ENCODE measurements around the gene MRPS30.

MRPS30 gene

GRCh38 chr5:44783634-44784315 is 25.0 kb upstream of the MRPS30 start:
- Histone ChIP-seq H3K4me1 (ENCODE audit: control insufficient read depth, insufficient read depth, low read length) (no peaks in the 10 kb centered on the region), H3K36me3 (ENCODE audit: control insufficient read depth in 2 of 2, insufficient read depth in 1 of 2, low read length in 2 of 2) (no peaks in the 10 kb centered on the region), H3K9me3 (ENCODE audit: control insufficient read depth, insufficient read depth, low read depth, low read length) (no peaks in the 10 kb centered on the region), H3K27ac (ENCODE audit: extremely low read depth, low read depth, low read length) (no peak overlapping the region), H3K4me3 (ENCODE audit: low read depth, low read length) (no peak overlapping the region)
- CTCF ChIA-PET: no interaction called here
- POLR2A ChIA-PET: no interaction called here
- no peak for TF ChIP-seq ZXDB (tag by site-specific recombination; IDR thresholded peaks at IDR 0.05)
- TF ChIP-seq ZNF354C (tag by site-specific recombination; IDR thresholded peaks at IDR 0.05; ENCODE audit: borderline replicate concordance, low read depth): no peak
- TF ChIP-seq ZSCAN16 (tag by site-specific recombination; IDR thresholded peaks at IDR 0.05): no peak
- no peak for TF ChIP-seq ZNF785 (tag by site-specific recombination; IDR thresholded peaks at IDR 0.05)
- TF ChIP-seq ZNF521 (tag by site-specific recombination; IDR thresholded peaks at IDR 0.05): no peak
- TF ChIP-seq ZBTB17 (tag by site-specific recombination; IDR thresholded peaks at IDR 0.05): no peak
- TF ChIP-seq TRIM28 (IDR thresholded peaks at IDR 0.05; ENCODE audit: borderline replicate concordance, low read length): no peak
- no peak for TF ChIP-seq GFI1B (tag by site-specific recombination; IDR thresholded peaks at IDR 0.05)
- TF ChIP-seq, protein P1, sequence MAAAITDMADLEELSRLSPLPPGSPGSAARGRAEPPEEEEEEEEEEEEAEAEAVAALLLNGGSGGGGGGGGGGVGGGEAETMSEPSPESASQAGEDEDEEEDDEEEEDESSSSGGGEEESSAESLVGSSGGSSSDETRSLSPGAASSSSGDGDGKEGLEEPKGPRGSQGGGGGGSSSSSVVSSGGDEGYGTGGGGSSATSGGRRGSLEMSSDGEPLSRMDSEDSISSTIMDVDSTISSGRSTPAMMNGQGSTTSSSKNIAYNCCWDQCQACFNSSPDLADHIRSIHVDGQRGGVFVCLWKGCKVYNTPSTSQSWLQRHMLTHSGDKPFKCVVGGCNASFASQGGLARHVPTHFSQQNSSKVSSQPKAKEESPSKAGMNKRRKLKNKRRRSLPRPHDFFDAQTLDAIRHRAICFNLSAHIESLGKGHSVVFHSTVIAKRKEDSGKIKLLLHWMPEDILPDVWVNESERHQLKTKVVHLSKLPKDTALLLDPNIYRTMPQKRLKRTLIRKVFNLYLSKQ (tag by site-specific recombination; IDR thresholded peaks at IDR 0.05; ENCODE audit: borderline replicate concordance): no peak
- TF ChIP-seq ZNF555 (tag by site-specific recombination; conservative IDR thresholded peaks at IDR 0.05): no peak
- TF ChIP-seq SP2 (tag by site-specific recombination; IDR thresholded peaks at IDR 0.05): no peak
- no peak for TF ChIP-seq ZNF394 (tag by site-specific recombination; IDR thresholded peaks at IDR 0.05; ENCODE audit: borderline replicate concordance)
- TF ChIP-seq ZFP41 (tag by site-specific recombination; IDR thresholded peaks at IDR 0.05; ENCODE audit: borderline replicate concordance): no peak
- TF ChIP-seq, protein P2, sequence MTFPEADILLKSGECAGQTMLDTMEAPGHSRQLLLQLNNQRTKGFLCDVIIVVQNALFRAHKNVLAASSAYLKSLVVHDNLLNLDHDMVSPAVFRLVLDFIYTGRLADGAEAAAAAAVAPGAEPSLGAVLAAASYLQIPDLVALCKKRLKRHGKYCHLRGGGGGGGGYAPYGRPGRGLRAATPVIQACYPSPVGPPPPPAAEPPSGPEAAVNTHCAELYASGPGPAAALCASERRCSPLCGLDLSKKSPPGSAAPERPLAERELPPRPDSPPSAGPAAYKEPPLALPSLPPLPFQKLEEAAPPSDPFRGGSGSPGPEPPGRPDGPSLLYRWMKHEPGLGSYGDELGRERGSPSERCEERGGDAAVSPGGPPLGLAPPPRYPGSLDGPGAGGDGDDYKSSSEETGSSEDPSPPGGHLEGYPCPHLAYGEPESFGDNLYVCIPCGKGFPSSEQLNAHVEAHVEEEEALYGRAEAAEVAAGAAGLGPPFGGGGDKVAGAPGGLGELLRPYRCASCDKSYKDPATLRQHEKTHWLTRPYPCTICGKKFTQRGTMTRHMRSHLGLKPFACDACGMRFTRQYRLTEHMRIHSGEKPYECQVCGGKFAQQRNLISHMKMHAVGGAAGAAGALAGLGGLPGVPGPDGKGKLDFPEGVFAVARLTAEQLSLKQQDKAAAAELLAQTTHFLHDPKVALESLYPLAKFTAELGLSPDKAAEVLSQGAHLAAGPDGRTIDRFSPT (tag by site-specific recombination; IDR thresholded peaks at IDR 0.05): no peak
- TF ChIP-seq ZNF48 (tag by site-specific recombination; IDR thresholded peaks at IDR 0.05): no peak
- TF ChIP-seq ZNF146 (tag by site-specific recombination; IDR thresholded peaks at IDR 0.05): no peak
- TF ChIP-seq, protein P3, sequence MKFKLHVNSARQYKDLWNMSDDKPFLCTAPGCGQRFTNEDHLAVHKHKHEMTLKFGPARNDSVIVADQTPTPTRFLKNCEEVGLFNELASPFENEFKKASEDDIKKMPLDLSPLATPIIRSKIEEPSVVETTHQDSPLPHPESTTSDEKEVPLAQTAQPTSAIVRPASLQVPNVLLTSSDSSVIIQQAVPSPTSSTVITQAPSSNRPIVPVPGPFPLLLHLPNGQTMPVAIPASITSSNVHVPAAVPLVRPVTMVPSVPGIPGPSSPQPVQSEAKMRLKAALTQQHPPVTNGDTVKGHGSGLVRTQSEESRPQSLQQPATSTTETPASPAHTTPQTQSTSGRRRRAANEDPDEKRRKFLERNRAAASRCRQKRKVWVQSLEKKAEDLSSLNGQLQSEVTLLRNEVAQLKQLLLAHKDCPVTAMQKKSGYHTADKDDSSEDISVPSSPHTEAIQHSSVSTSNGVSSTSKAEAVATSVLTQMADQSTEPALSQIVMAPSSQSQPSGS (tag by site-specific recombination; IDR thresholded peaks at IDR 0.05; ENCODE audit: low read depth): no peak
- TF ChIP-seq, protein P4, sequence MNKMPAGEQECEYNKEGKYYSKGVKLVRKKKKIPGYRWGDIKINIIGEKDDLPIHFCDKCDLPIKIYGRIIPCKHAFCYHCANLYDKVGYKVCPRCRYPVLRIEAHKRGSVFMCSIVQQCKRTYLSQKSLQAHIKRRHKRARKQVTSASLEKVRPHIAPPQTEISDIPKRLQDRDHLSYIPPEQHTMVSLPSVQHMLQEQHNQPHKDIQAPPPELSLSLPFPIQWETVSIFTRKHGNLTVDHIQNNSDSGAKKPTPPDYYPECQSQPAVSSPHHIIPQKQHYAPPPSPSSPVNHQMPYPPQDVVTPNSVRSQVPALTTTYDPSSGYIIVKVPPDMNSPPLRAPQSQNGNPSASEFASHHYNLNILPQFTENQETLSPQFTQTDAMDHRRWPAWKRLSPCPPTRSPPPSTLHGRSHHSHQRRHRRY (tag by site-specific recombination; IDR thresholded peaks at IDR 0.05): no peak
- TF ChIP-seq ZNF558 (tag by site-specific recombination; IDR thresholded peaks at IDR 0.05): no peak

- no peak overlapping the region for H3K27ac ChIP-seq (ENCODE audit: extremely low read depth, low read depth, low read length)
- CTCF ChIA-PET: interaction anchor here (0.7 kb wide), 1 partner anchor 10 kb away, joined by 3 read pairs; no protein-coding TSS in a partner anchor
- TF ChIP-seq ZNF473 (tag by site-specific recombination; IDR thresholded peaks at IDR 0.05) (no peak), KLF10 (tag by site-specific recombination; IDR thresholded peaks at IDR 0.05) (no peak), ZBTB10 (tag by site-specific recombination; IDR thresholded peaks at IDR 0.05) (no peak), ZNF677 (tag by site-specific recombination; IDR thresholded peaks at IDR 0.05) (no peak), ZNF302 (tag by site-specific recombination; IDR thresholded peaks at IDR 0.05; ENCODE audit: low read depth) (no peak), ZNF146 (tag by site-specific recombination; IDR thresholded peaks at IDR 0.05) (no peak), ZNF112 (tag by site-specific recombination; IDR thresholded peaks at IDR 0.05) (no peak)
Measured at GRCh38 chr5:44787731-44788130, 21.0 kb upstream of the MRPS30 start.

More at GRCh38 chr5:44787731-44788130, 21.0 kb upstream of the MRPS30 start:
- no peaks in the 10 kb centered on the region for H3K36me3 ChIP-seq (ENCODE audit: control insufficient read depth in 2 of 2, insufficient read depth in 1 of 2, low read length in 2 of 2)
- H3K9me3 ChIP-seq (ENCODE audit: control insufficient read depth, insufficient read depth, low read depth, low read length): no peaks in the 10 kb centered on the region
- POLR2A ChIA-PET: no interaction called here
- H3K4me3 ChIP-seq (ENCODE audit: low read depth, low read length): no peak overlapping the region
- H3K4me1 ChIP-seq (ENCODE audit: control insufficient read depth, insufficient read depth, low read length): no peaks in the 10 kb centered on the region
